Measurements from ENCODE around the gene CAMTA1.

The CAMTA1 gene

GRCh38 chr1:6989212-6990159 lies 204.2 kb downstream of the CAMTA1 start:
- no peak overlapping the region for H2AFZ ChIP-seq (ENCODE audit: low read length)
- DNase-seq, result no peak
- no peaks in the 10 kb centered on the region for H3K79me2 ChIP-seq (ENCODE audit: low read length)
- H3K4me3 ChIP-seq (ENCODE audit: low read length), result no peak overlapping the region
- H3K4me1 ChIP-seq (ENCODE audit: low read length), result no peaks in the 10 kb centered on the region
- H3K9ac ChIP-seq (ENCODE audit: low read length), result no peak overlapping the region
- H3K9me2 ChIP-seq (replicated peaks; ENCODE audit: insufficient read depth, low read length), result no peaks in the 10 kb centered on the region
- H3K27me3 ChIP-seq (replicated peaks; ENCODE audit: insufficient read depth, low read length), result peaks cover 63% of the 10 kb centered on the region
- no peak overlapping the region for H3K4me2 ChIP-seq (ENCODE audit: low read depth, low read length)
- no peaks in the 10 kb centered on the region for H4K20me1 ChIP-seq (ENCODE audit: insufficient read depth, low read length)
- no peak overlapping the region for H3K27ac ChIP-seq (ENCODE audit: low read length)
- no peaks in the 10 kb centered on the region for H3K36me3 ChIP-seq (replicated peaks; ENCODE audit: insufficient read depth, low read length)
- no peak for TF ChIP-seq EZH2phosphoT487 (IDR thresholded peaks at IDR 0.05; ENCODE audit: low read length)
- no peak for TF ChIP-seq EZH2 (optimal IDR thresholded peaks at IDR 0.05; ENCODE audit: low read depth, low read length)
- no peak for TF ChIP-seq CTCF (IDR thresholded peaks at IDR 0.05; ENCODE audit: low read length)
- H3K9me3 ChIP-seq (replicated peaks; ENCODE audit: insufficient read depth, low read length), result no peaks in the 10 kb centered on the region
- H3F3A ChIP-seq (ENCODE audit: insufficient read depth, low read length), result no peaks in the 10 kb centered on the region

GRCh38 chr1:6991266-6991665 lies 206.0 kb downstream of the CAMTA1 start:
- Histone ChIP-seq H3K4me3 (ENCODE audit: low read length) (no peak overlapping the region), H3K4me2 (ENCODE audit: low read depth, low read length) (no peak overlapping the region)
- DNase-seq, result no peak

GRCh38 chr1:6995789-6996188 lies 210.5 kb downstream of the CAMTA1 start:
- Histone ChIP-seq H3K9ac (ENCODE audit: low read length) (no peak overlapping the region), H3K4me2 (ENCODE audit: low read depth, low read length) (no peak overlapping the region)

More at GRCh38 chr1:6991266-6991665, 206.0 kb downstream of the CAMTA1 start:
- H3K27me3 ChIP-seq (replicated peaks; ENCODE audit: insufficient read depth, low read length), result peaks cover 47% of the 10 kb centered on the region
- H3K79me2 ChIP-seq (ENCODE audit: low read length), result no peaks in the 10 kb centered on the region
- no peaks in the 10 kb centered on the region for H3K9me2 ChIP-seq (replicated peaks; ENCODE audit: insufficient read depth, low read length)
- H3F3A ChIP-seq (ENCODE audit: insufficient read depth, low read length), result no peaks in the 10 kb centered on the region
- TF ChIP-seq CTCF (IDR thresholded peaks at IDR 0.05; ENCODE audit: low read length) (no peak), EZH2phosphoT487 (IDR thresholded peaks at IDR 0.05; ENCODE audit: low read length) (no peak), EZH2 (optimal IDR thresholded peaks at IDR 0.05; ENCODE audit: low read depth, low read length) (no peak)
- 0 out of 2 replicates have a peak, but pooled peaks cover 3% of the 10 kb centered on the region for H3K4me1 ChIP-seq (ENCODE audit: low read length)
- no peak overlapping the region for H3K9ac ChIP-seq (ENCODE audit: low read length)
- H3K36me3 ChIP-seq (replicated peaks; ENCODE audit: insufficient read depth, low read length), result no peaks in the 10 kb centered on the region
- H3K27ac ChIP-seq (ENCODE audit: low read length), result no peak overlapping the region
- no peaks in the 10 kb centered on the region for H4K20me1 ChIP-seq (ENCODE audit: insufficient read depth, low read length)
- H3K9me3 ChIP-seq (replicated peaks; ENCODE audit: insufficient read depth, low read length), result no peaks in the 10 kb centered on the region
- H2AFZ ChIP-seq (ENCODE audit: low read length), result no peak overlapping the region

More at GRCh38 chr1:6995789-6996188, 210.5 kb downstream of the CAMTA1 start:
- no peaks in the 10 kb centered on the region for H4K20me1 ChIP-seq (ENCODE audit: insufficient read depth, low read length)
- peaks cover 33% of the 10 kb centered on the region for H3K27me3 ChIP-seq (replicated peaks; ENCODE audit: insufficient read depth, low read length)
- H3K36me3 ChIP-seq (replicated peaks; ENCODE audit: insufficient read depth, low read length), result no peaks in the 10 kb centered on the region
- H3K4me1 ChIP-seq (ENCODE audit: low read length), result 0 out of 2 replicates have a peak, but pooled peaks cover 5% of the 10 kb centered on the region
- DNase-seq, result no peak
- no peak overlapping the region for H3K27ac ChIP-seq (ENCODE audit: low read length)
- no peaks in the 10 kb centered on the region for H3K9me3 ChIP-seq (replicated peaks; ENCODE audit: insufficient read depth, low read length)
- no peaks in the 10 kb centered on the region for H3K79me2 ChIP-seq (ENCODE audit: low read length)
- TF ChIP-seq EZH2phosphoT487 (IDR thresholded peaks at IDR 0.05; ENCODE audit: low read length) (no peak), EZH2 (optimal IDR thresholded peaks at IDR 0.05; ENCODE audit: low read depth, low read length) (no peak), CTCF (IDR thresholded peaks at IDR 0.05; ENCODE audit: low read length) (no peak)
- no peaks in the 10 kb centered on the region for H3F3A ChIP-seq (ENCODE audit: insufficient read depth, low read length)
- no peak overlapping the region for H2AFZ ChIP-seq (ENCODE audit: low read length)
- no peak overlapping the region for H3K4me3 ChIP-seq (ENCODE audit: low read length)
- H3K9me2 ChIP-seq (replicated peaks; ENCODE audit: insufficient read depth, low read length), result no peaks in the 10 kb centered on the region
